ENCODE data around the gene SLIT1.

DNA sequence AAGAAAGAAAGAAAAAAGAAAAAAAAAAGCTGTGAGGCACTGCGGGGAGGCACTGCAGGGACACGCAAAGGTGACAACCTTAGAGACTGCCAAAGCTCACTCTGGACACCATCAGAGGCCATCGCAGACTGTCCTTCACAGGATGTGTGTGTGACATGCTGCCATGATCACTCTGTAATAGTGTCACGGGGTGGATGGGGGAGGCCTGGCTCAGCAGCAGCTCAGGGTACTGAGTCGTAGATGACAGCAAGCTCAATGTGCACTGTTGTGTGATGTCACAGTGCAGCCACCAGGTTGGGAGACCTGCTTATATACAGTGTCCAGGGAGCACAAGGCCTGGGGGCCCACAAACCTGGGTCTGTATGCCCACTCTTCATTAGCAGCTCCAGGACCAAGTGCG lies 83.3 kb downstream of the SLIT1 start:
- TF ChIP-seq TAF1 (IDR thresholded peaks at IDR 0.05; ENCODE audit: borderline replicate concordance, low read depth, low read length) (no peak), POLR2A (IDR thresholded peaks at IDR 0.05; ENCODE audit: low read depth, low read length) (no peak), POLR2AphosphoS5 (IDR thresholded peaks at IDR 0.05; ENCODE audit: low read depth, low read length) (no peak)

All from GM12892 (cell line).